ENCODE results near the gene EIF1B. TPM values are rescaled to one million over a fixed set of nuclear protein-coding genes. Genes with fewer than 3 reads are reported as not detected.

Gene EIF1B
- total and polyA plus RNA-seq, 2 of the 13 experiments (the other 11 are each of a cell fraction or from before 2014, with no cell fraction given): 12.7 to 29.1 TPM

DNA sequence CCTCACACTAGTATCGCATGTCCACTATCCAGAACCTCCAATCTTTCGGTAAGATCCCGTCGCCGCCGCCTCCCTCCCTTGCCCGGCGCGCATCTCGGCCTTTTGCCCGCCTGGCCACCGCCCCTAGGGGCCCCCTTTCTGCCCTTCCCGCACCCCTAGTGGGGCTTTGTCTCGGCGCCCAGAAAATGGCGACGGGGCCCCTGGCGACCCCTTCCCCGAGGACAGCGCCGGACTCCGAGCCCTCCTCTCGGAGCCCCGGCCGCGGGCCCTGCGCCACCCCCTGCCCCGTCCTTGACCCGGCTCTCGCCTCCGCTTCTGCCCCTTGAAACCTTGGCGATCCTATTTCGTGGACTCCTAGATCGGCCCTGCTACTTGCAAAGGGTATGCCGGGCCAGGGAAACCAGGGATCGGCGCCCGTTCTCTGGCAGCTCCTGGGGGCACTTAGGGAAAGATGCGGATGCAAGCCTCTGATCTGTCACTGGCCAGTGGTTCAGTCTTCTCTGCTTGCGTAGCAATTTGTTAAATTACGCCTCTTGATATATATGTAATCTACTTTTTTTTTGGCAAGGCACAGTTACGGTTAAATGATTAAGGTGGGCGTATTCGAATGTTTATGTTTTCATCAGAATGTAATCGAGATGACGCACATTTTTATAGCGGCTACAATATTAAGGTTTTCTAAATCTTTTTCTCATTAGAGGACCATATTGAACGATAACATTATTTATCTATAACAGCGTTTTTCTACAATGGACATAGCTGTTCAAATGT is 603 bp downstream of the EIF1B start (continued):
- TF ChIP-seq, protein P1, sequence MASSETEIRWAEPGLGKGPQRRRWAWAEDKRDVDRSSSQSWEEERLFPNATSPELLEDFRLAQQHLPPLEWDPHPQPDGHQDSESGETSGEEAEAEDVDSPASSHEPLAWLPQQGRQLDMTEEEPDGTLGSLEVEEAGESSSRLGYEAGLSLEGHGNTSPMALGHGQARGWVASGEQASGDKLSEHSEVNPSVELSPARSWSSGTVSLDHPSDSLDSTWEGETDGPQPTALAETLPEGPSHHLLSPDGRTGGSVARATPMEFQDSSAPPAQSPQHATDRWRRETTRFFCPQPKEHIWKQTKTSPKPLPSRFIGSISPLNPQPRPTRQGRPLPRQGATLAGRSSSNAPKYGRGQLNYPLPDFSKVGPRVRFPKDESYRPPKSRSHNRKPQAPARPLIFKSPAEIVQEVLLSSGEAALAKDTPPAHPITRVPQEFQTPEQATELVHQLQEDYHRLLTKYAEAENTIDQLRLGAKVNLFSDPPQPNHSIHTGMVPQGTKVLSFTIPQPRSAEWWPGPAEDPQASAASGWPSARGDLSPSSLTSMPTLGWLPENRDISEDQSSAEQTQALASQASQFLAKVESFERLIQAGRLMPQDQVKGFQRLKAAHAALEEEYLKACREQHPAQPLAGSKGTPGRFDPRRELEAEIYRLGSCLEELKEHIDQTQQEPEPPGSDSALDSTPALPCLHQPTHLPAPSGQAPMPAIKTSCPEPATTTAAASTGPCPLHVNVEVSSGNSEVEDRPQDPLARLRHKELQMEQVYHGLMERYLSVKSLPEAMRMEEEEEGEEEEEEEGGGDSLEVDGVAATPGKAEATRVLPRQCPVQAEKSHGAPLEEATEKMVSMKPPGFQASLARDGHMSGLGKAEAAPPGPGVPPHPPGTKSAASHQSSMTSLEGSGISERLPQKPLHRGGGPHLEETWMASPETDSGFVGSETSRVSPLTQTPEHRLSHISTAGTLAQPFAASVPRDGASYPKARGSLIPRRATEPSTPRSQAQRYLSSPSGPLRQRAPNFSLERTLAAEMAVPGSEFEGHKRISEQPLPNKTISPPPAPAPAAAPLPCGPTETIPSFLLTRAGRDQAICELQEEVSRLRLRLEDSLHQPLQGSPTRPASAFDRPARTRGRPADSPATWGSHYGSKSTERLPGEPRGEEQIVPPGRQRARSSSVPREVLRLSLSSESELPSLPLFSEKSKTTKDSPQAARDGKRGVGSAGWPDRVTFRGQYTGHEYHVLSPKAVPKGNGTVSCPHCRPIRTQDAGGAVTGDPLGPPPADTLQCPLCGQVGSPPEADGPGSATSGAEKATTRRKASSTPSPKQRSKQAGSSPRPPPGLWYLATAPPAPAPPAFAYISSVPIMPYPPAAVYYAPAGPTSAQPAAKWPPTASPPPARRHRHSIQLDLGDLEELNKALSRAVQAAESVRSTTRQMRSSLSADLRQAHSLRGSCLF (CRISPR knock-in tag; IDR thresholded peaks at IDR 0.05; ENCODE audit: borderline replicate concordance): no peak
- TF ChIP-seq ZNF484 (CRISPR knock-in tag; IDR thresholded peaks at IDR 0.05; ENCODE audit: borderline replicate concordance, low read depth) (no peak), GATAD1 (CRISPR knock-in tag; IDR thresholded peaks at IDR 0.05) (no peak), ZBTB42 (CRISPR knock-in tag; IDR thresholded peaks at IDR 0.05) (no peak), ISL2 (CRISPR knock-in tag; IDR thresholded peaks at IDR 0.05) (no peak), ZSCAN25 (CRISPR knock-in tag; IDR thresholded peaks at IDR 0.05) (no peak), TOE1 (CRISPR knock-in tag; IDR thresholded peaks at IDR 0.05) (no peak), PITX1 (CRISPR knock-in tag; IDR thresholded peaks at IDR 0.05) (no peak), CENPX (CRISPR knock-in tag; IDR thresholded peaks at IDR 0.05) (no peak), CC2D1A (CRISPR knock-in tag; IDR thresholded peaks at IDR 0.05) (no peak), MTA1 (CRISPR knock-in tag; IDR thresholded peaks at IDR 0.05; ENCODE audit: borderline replicate concordance) (no peak; the same call in 1 of the 2 replicates), EEA1 (CRISPR knock-in tag; IDR thresholded peaks at IDR 0.05; ENCODE audit: borderline replicate concordance) (no peak), ZSCAN22 (CRISPR knock-in tag; IDR thresholded peaks at IDR 0.05) (no peak), SUZ12 (IDR thresholded peaks at IDR 0.05; ENCODE audit: low read depth, low read length) (no peak), SIN3B (IDR thresholded peaks at IDR 0.05; ENCODE audit: low read length) (no peak), NFKB2 (CRISPR knock-in tag; IDR thresholded peaks at IDR 0.05; ENCODE audit: borderline replicate concordance) (no peak; the same call in 1 of the 2 replicates), KAT7 (CRISPR knock-in tag; IDR thresholded peaks at IDR 0.05; ENCODE audit: borderline replicate concordance) (peak; percentile 53; the same call in 1 of the 2 replicates), ZNF607 (CRISPR knock-in tag; IDR thresholded peaks at IDR 0.05; ENCODE audit: borderline replicate concordance) (0 out of 2 replicates have a peak, but pooled peaks have one; percentile 14)
- TF ChIP-seq, protein P2, sequence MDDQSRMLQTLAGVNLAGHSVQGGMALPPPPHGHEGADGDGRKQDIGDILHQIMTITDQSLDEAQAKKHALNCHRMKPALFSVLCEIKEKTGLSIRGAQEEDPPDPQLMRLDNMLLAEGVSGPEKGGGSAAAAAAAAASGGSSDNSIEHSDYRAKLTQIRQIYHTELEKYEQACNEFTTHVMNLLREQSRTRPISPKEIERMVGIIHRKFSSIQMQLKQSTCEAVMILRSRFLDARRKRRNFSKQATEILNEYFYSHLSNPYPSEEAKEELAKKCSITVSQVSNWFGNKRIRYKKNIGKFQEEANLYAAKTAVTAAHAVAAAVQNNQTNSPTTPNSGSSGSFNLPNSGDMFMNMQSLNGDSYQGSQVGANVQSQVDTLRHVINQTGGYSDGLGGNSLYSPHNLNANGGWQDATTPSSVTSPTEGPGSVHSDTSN (CRISPR knock-in tag; IDR thresholded peaks at IDR 0.05; ENCODE audit: borderline replicate concordance): no peak
- TF ChIP-seq, protein P3, sequence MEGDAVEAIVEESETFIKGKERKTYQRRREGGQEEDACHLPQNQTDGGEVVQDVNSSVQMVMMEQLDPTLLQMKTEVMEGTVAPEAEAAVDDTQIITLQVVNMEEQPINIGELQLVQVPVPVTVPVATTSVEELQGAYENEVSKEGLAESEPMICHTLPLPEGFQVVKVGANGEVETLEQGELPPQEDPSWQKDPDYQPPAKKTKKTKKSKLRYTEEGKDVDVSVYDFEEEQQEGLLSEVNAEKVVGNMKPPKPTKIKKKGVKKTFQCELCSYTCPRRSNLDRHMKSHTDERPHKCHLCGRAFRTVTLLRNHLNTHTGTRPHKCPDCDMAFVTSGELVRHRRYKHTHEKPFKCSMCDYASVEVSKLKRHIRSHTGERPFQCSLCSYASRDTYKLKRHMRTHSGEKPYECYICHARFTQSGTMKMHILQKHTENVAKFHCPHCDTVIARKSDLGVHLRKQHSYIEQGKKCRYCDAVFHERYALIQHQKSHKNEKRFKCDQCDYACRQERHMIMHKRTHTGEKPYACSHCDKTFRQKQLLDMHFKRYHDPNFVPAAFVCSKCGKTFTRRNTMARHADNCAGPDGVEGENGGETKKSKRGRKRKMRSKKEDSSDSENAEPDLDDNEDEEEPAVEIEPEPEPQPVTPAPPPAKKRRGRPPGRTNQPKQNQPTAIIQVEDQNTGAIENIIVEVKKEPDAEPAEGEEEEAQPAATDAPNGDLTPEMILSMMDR (CRISPR knock-in tag; IDR thresholded peaks at IDR 0.05): no peak; the same call in 1 of the 2 replicates
- TF ChIP-seq, protein P4, sequence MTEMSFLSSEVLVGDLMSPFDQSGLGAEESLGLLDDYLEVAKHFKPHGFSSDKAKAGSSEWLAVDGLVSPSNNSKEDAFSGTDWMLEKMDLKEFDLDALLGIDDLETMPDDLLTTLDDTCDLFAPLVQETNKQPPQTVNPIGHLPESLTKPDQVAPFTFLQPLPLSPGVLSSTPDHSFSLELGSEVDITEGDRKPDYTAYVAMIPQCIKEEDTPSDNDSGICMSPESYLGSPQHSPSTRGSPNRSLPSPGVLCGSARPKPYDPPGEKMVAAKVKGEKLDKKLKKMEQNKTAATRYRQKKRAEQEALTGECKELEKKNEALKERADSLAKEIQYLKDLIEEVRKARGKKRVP (CRISPR knock-in tag; IDR thresholded peaks at IDR 0.05): no peak

Data from HepG2 (cell line).